ENCODE measurements around the gene CHADL.
"Not testable (repeated sequence)": the region's sequence is repeated elsewhere in the genome, so short reads cannot be mapped to it uniquely, and the experiment has no call there.

The CHADL gene

DNA sequence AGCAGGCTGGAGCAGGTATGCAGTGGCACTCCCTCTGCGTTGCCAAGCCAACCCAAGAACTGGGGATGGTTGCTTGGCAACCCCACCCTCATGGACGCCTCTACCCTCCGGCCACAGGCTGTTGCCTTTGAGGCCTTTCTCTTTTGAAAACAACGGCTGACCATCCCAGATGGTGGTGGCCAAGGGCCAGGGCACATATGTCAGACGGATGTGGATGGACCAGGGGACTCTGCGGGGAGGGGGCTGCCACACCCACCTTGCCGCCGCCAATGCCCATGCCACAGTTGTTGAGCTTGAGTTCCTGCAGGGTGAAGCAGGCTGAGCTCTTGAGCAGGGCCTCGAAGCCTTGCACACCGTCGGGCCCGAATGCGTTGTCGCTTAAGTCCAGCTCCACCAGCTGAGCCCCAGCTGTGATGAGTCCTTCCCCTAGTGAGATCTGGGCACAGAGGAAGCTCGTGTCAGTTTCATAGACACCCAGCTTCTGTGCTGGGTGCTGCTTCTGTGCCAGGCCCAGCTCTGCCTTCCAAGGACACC is 23.7 kb upstream of the CHADL start:
- DNase-seq (ENCODE audit: extremely low read depth, low read depth) = no peak
- TF ChIP-seq, protein P1, sequence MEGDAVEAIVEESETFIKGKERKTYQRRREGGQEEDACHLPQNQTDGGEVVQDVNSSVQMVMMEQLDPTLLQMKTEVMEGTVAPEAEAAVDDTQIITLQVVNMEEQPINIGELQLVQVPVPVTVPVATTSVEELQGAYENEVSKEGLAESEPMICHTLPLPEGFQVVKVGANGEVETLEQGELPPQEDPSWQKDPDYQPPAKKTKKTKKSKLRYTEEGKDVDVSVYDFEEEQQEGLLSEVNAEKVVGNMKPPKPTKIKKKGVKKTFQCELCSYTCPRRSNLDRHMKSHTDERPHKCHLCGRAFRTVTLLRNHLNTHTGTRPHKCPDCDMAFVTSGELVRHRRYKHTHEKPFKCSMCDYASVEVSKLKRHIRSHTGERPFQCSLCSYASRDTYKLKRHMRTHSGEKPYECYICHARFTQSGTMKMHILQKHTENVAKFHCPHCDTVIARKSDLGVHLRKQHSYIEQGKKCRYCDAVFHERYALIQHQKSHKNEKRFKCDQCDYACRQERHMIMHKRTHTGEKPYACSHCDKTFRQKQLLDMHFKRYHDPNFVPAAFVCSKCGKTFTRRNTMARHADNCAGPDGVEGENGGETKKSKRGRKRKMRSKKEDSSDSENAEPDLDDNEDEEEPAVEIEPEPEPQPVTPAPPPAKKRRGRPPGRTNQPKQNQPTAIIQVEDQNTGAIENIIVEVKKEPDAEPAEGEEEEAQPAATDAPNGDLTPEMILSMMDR (IDR thresholded peaks at IDR 0.05; ENCODE audit: low read depth, low read length) = no peak

DNA sequence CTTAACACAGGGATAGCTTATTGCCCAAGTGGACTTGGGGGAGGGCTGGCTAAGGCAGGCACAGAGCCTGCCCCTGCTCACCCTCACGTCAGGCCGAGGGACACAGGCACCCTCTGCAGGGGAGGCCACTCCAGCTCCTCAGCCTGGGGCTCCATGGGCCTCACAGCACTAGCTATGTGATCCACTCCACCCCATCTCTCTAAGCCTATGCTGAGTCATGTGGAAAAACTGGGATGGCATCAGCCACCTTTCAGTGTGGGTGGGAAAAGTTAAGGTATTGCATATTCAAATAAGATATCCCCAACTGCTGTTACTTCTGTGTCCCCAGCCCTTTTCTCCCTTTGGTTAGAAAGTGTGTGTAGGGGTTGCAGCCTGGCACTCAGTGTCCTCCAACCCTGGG is 23.0 kb upstream of the CHADL start:
- DNase-seq (ENCODE audit: extremely low read depth, low read depth) = no peak
- TF ChIP-seq, protein P1 (IDR thresholded peaks at IDR 0.05; ENCODE audit: low read depth, low read length) = no peak

DNA sequence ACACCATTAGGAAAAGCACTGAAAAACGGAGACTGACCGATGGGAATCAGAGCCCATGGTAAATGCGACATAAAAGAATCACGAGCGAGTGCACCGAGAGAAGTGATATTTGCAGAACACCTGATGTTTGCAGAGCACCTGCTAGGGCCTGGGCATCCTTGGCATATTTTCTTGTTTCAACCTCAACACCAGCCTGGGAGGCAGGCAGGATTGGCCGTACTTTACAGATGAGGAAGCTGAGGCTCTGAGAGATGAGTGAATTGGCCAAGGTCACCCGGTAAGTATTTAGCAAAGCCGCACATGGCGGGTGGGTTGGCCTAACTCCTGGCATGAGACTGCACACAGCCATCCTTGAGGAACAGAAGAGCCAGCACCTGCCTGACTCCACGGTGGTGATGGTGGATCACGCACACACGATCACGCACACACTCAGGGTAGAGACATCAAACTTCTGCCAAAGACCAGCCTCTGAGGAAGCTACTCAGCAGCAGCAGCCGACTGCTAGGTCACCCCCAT is 21.6 kb upstream of the CHADL start:
- TF ChIP-seq, protein P1 (IDR thresholded peaks at IDR 0.05; ENCODE audit: low read depth, low read length) = no peak
- DNase-seq (ENCODE audit: extremely low read depth, low read depth) = no peak

DNA sequence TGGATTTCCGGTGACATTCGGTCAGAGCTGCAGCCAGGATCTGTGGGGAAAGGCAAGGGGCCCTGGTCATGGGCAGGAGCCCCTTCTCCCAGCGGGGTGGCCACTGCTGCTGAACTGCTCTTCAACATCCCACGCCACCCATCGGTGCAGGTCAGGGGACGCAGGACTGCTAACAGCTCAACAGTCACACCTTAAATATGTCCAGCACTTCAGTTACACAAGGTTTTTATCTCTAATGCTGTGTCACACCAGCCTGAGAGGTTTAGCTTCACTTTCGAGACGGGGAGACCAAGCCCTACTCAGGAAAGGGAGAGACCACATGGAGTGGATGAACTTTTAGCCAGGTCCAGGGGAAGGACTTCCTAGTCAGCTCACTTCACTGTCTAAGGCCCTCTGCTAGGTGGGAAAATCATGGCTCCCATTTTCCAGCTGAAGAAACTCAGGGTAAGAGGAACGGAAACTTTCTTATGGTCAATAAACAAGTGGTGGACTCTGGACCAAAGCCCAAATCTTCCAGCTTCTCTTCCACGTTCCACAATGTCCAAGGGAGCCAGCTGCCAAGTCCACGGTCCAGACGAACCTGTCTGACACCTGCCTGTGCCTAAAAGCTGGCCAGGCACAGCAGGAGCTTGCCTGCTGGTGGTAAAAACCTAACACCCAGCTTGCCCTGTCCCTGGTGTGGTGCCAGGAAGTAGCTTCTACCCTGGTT is 21.0 kb upstream of the CHADL start:
- no peak for DNase-seq (ENCODE audit: extremely low read depth, low read depth)
- TF ChIP-seq, protein P1 (IDR thresholded peaks at IDR 0.05; ENCODE audit: low read depth, low read length) = no peak

DNA sequence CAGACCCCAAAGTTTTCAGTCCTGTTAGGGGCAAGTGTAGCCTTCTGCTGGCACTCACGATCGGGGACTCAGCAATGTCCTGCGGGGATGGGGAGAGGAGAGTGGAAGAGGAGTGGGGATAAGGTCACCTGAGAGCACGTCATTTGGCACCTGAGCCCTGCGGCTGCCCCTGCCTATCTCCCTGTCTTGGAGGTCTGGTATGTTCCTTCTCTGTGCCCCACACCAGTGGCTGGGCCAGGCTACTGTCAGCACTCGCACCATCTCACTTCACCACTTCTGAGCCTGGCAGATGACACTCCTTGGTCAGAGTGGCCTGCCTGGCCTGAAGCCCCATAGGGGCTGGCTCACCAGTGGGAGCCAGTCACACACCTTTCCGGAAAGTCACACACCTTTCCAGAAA is 20.1 kb upstream of the CHADL start:
- TF ChIP-seq, protein P1 (IDR thresholded peaks at IDR 0.05; ENCODE audit: low read depth, low read length) = no peak

DNA sequence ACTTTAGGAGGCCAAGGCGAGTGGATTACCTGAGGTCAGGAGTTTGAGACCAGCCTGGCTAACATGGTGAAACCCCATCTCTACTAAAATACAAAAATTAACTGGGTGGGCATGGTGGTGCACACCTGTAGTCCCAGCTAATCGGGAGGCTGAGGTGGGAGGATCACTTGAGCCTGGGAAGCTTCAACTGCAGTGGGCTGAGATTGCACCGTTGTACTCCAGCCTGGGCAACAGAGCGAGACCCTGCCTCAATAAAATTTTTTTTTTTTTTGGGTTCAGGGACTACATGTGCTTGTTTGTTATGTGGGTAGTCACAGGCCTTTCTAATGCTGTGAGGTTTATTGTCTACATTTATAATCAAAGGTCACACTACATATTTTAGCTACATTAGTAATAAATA is 19.0 kb upstream of the CHADL start:
- DNase-seq (ENCODE audit: extremely low read depth, low read depth) = not testable (repeated sequence)

More for the DNA sequence above, 20.1 kb upstream of the CHADL start:
- DNase-seq (ENCODE audit: extremely low read depth, low read depth) = no peak

DNA sequence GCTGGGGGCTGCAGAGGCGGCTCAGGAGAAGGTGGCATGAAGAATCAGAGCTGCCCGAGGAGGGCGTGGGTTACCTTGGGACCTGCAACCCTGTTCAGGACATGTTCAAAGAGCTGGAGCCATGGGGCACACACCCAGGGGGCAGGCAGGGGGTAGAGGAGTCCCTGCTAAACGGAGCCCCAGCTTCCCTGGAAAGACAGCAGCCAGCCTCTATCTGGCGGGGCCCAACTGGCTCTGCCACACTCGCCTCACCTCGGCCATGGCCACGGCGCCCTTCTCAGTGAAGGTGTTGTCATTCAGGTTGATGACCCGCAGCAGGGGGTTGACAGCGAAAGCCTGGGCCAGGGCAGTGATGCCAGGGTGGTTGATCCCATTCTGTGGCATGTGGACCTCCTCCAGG is 17.0 kb upstream of the CHADL start:
- no peak for DNase-seq (ENCODE audit: extremely low read depth, low read depth)
- TF ChIP-seq, protein P1 (IDR thresholded peaks at IDR 0.05; ENCODE audit: low read depth, low read length) = no peak
